ENCODE data around the gene KCNK10.

DNA sequence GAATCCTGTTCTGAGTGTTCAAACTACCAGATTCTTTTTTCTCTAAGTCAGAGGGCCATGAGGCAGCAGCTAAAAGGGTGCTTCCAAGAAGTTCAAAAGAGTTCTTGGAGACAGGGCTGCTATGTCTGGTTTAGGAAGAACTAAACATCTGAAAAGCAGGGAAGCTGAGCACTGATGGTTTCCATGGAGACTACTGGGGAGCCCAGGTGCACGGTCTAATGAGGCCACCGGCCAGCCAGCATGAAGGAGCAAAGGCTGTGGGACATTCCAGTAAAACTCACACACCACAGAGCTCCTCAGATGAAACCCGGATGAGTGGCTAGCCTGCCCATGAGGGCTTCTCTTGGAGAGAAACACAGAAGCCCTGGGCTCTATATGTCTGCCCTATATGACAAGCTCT is 97.3 kb downstream of the KCNK10 start:
- TF ChIP-seq, protein P1, sequence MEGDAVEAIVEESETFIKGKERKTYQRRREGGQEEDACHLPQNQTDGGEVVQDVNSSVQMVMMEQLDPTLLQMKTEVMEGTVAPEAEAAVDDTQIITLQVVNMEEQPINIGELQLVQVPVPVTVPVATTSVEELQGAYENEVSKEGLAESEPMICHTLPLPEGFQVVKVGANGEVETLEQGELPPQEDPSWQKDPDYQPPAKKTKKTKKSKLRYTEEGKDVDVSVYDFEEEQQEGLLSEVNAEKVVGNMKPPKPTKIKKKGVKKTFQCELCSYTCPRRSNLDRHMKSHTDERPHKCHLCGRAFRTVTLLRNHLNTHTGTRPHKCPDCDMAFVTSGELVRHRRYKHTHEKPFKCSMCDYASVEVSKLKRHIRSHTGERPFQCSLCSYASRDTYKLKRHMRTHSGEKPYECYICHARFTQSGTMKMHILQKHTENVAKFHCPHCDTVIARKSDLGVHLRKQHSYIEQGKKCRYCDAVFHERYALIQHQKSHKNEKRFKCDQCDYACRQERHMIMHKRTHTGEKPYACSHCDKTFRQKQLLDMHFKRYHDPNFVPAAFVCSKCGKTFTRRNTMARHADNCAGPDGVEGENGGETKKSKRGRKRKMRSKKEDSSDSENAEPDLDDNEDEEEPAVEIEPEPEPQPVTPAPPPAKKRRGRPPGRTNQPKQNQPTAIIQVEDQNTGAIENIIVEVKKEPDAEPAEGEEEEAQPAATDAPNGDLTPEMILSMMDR (IDR thresholded peaks at IDR 0.05), result no peak
- TF ChIP-seq POLR2AphosphoS5 (IDR thresholded peaks at IDR 0.05) (no peak), POLR2A (IDR thresholded peaks at IDR 0.05) (no peak)

All from sigmoid colon (tissue), 4 donors.